Measurements from ENCODE around the gene MYO5B.

GRCh38 chr18:49963217-49963616 is 231.7 kb downstream of the MYO5B start:
- TF ChIP-seq, protein P1, sequence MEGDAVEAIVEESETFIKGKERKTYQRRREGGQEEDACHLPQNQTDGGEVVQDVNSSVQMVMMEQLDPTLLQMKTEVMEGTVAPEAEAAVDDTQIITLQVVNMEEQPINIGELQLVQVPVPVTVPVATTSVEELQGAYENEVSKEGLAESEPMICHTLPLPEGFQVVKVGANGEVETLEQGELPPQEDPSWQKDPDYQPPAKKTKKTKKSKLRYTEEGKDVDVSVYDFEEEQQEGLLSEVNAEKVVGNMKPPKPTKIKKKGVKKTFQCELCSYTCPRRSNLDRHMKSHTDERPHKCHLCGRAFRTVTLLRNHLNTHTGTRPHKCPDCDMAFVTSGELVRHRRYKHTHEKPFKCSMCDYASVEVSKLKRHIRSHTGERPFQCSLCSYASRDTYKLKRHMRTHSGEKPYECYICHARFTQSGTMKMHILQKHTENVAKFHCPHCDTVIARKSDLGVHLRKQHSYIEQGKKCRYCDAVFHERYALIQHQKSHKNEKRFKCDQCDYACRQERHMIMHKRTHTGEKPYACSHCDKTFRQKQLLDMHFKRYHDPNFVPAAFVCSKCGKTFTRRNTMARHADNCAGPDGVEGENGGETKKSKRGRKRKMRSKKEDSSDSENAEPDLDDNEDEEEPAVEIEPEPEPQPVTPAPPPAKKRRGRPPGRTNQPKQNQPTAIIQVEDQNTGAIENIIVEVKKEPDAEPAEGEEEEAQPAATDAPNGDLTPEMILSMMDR (conservative IDR thresholded peaks at IDR 0.05), result no peak
- no peak for TF ChIP-seq ZFX (IDR thresholded peaks at IDR 0.05)
